ENCODE data around the gene CBLB. TPM values are rescaled to one million over a fixed set of nuclear protein-coding genes. Genes with fewer than 3 reads are reported as not detected.
"Not testable (repeated sequence)": the region's sequence is repeated elsewhere in the genome, so short reads cannot be mapped to it uniquely, and the experiment has no call there.

The CBLB gene
- total and polyA plus RNA-seq, 7 donors, result 4.2 to 18.2 (median 12.1) TPM

GRCh38 chr3:105821433-105821832 lies 47.4 kb downstream of the CBLB start:
- Histone ChIP-seq H3K27ac (no peak overlapping the region), H3K4me1 (peaks cover 40% of the 10 kb centered on the region), H3K9me3 (no peaks in the 10 kb centered on the region), H3K36me3 (ENCODE audit: insufficient read depth in 1 of 2, low read depth in 1 of 2) (no peaks in the 10 kb centered on the region), H3K4me3 (no peak overlapping the region), H3K27me3 (ENCODE audit: insufficient read depth in 3 of 3, low read length in 2 of 3) (no peaks in the 10 kb centered on the region)
- DNase-seq, result no peak
- intact Hi-C loops (cut with DNase I), result no loop called here
- 78 to 88% (median 87%) methylated on average over 2 of the region's 2 CpGs for WGBS, 3 donors
- ATAC-seq, result no peak
- TF ChIP-seq CTCF (IDR thresholded peaks at IDR 0.05), result no peak

GRCh38 chr3:105816833-105817232 lies 52.0 kb downstream of the CBLB start:
- no peaks in the 10 kb centered on the region for H3K9me3 ChIP-seq
- TF ChIP-seq CTCF (IDR thresholded peaks at IDR 0.05), result no peak
- H3K27me3 ChIP-seq (ENCODE audit: insufficient read depth in 3 of 3, low read length in 2 of 3), result no peaks in the 10 kb centered on the region
- intact Hi-C loops (cut with DNase I), result no loop called here
- DNase-seq (no peak), ATAC-seq (no peak)
- H3K4me3 ChIP-seq, result no peak overlapping the region
- WGBS, 3 donors, result 78 to 96% (median 78%) methylated on average over 2 of the region's 2 CpGs
- no peak overlapping the region for H3K27ac ChIP-seq
- H3K4me1 ChIP-seq, result peaks cover 5% of the 10 kb centered on the region
- H3K36me3 ChIP-seq (ENCODE audit: insufficient read depth in 1 of 2, low read depth in 1 of 2), result no peaks in the 10 kb centered on the region

GRCh38 chr3:105815331-105815730 lies 53.5 kb downstream of the CBLB start:
- H3K27me3 ChIP-seq (ENCODE audit: insufficient read depth in 3 of 3, low read length in 2 of 3); ATAC-seq; H3K4me1 ChIP-seq; H3K4me3 ChIP-seq; H3K27ac ChIP-seq; intact Hi-C loops (cut with DNase I); H3K36me3 ChIP-seq (ENCODE audit: insufficient read depth in 1 of 2, low read depth in 1 of 2); DNase-seq; H3K9me3 ChIP-seq: not testable (repeated sequence)
- WGBS, 3 donors, result 96 to 100% (median 98%) methylated on average over 3 of the region's 3 CpGs

GRCh38 chr3:105813710-105814109 lies 55.1 kb downstream of the CBLB start:
- no peak for TF ChIP-seq CTCF (IDR thresholded peaks at IDR 0.05)
- no peaks in the 10 kb centered on the region for H3K36me3 ChIP-seq (ENCODE audit: insufficient read depth in 1 of 2, low read depth in 1 of 2)
- H3K27me3 ChIP-seq (ENCODE audit: insufficient read depth in 3 of 3, low read length in 2 of 3), result no peaks in the 10 kb centered on the region
- intact Hi-C loops (cut with DNase I), result no loop called here
- WGBS, 3 donors, result 93 to 98% (median 97%) methylated on average over 1 of the region's 1 CpG
- H3K27ac ChIP-seq, result no peak overlapping the region
- no peak for ATAC-seq
- H3K4me3 ChIP-seq, result no peak overlapping the region
- H3K4me1 ChIP-seq, result peaks cover 14% of the 10 kb centered on the region
- no peak for DNase-seq
- H3K9me3 ChIP-seq, result no peaks in the 10 kb centered on the region

GRCh38 chr3:105812194-105812586 lies 56.6 kb downstream of the CBLB start:
- Histone ChIP-seq H3K4me3 (no peak overlapping the region), H3K27me3 (ENCODE audit: insufficient read depth in 3 of 3, low read length in 2 of 3) (no peaks in the 10 kb centered on the region), H3K9me3 (no peaks in the 10 kb centered on the region), H3K4me1 (peaks cover 29% of the 10 kb centered on the region), H3K27ac (no peak overlapping the region), H3K36me3 (ENCODE audit: insufficient read depth in 1 of 2, low read depth in 1 of 2) (no peaks in the 10 kb centered on the region)
- intact Hi-C loops (cut with DNase I), result no loop called here
- 82 to 89% (median 84%) methylated on average over 1 of the region's 1 CpG for WGBS, 3 donors
- ATAC-seq (no peak), DNase-seq (no peak)
- no peak for TF ChIP-seq CTCF (IDR thresholded peaks at IDR 0.05)

Data from psoas muscle (tissue), 8 donors.